Keratinocyte (primary cell): ENCODE data around the gene ARHGAP10.

Experiments
- EZH2 ChIP-seq: IDR thresholded peaks from one replicate; pipeline ENCODE4 v1.6.1; 2012; ENCODE audit warnings: inconsistent platforms, mild to moderate bottlenecking, low read length, moderate library complexity
- TF ChIP-seq, protein P1 (sequence below), 3 experiments: IDR thresholded peaks in 1 of 3; conservative IDR thresholded peaks in 1 of 3; optimal IDR thresholded peaks in 1 of 3; 2 replicates in 2 of 3; 3 replicates in 1 of 3; pipeline versions ENCODE3 to v1.5.1; 2011; ENCODE audit warnings: low read length in 3 of 3, mild to moderate bottlenecking in 3 of 3, moderate library complexity in 2 of 3, control low read depth in 1 of 3, inconsistent platforms in 1 of 3; ENCODE audit not compliant: insufficient read depth in 2 of 3; ENCODE audit errors: extremely low read depth in 1 of 3

DNA sequence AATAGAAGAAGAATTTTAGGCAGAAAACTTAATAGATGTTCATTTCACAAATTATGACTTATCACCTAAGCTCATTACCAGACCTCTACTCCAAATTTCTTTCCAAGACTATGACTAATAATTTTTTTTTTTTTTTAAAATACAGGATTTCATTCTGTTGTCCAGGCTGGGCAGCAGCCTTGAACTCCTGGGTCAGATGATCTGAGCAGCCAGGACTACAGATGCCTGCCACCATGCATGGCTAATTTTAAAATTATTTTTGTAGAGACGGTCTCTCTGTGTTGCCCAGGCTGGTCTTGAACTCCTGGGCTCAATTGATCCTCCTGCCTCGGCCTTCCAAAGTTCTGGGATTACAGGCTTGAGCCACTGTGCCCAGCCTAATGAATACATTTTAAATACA, 119.2 kb downstream of the ARHGAP10 start:
- TF ChIP-seq, protein P1, sequence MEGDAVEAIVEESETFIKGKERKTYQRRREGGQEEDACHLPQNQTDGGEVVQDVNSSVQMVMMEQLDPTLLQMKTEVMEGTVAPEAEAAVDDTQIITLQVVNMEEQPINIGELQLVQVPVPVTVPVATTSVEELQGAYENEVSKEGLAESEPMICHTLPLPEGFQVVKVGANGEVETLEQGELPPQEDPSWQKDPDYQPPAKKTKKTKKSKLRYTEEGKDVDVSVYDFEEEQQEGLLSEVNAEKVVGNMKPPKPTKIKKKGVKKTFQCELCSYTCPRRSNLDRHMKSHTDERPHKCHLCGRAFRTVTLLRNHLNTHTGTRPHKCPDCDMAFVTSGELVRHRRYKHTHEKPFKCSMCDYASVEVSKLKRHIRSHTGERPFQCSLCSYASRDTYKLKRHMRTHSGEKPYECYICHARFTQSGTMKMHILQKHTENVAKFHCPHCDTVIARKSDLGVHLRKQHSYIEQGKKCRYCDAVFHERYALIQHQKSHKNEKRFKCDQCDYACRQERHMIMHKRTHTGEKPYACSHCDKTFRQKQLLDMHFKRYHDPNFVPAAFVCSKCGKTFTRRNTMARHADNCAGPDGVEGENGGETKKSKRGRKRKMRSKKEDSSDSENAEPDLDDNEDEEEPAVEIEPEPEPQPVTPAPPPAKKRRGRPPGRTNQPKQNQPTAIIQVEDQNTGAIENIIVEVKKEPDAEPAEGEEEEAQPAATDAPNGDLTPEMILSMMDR (optimal IDR thresholded peaks at IDR 0.05 in 1 of 3, IDR thresholded peaks at IDR 0.05 in 1 of 3, conservative IDR thresholded peaks at IDR 0.05 in 1 of 3; ENCODE audit: extremely low read depth in 1 of 3, insufficient read depth in 2 of 3, low read length in 3 of 3), result no peak
- TF ChIP-seq EZH2, result no peak
